Measurements from ENCODE around the gene IL17RD.

Gene IL17RD

GRCh38 chr3:57130571-57131209 lies 34.5 kb downstream of the IL17RD start:
- no peak for FAIRE-seq
- no peak for DNase-seq (ENCODE audit: low spot score)

GRCh38 chr3:57128826-57129667 lies 36.1 kb downstream of the IL17RD start:
- FAIRE-seq (no peak), DNase-seq (ENCODE audit: low spot score) (no peak)

GRCh38 chr3:57127891-57128518 lies 37.1 kb downstream of the IL17RD start:
- no peak for FAIRE-seq

GRCh38 chr3:57126244-57126643 lies 38.9 kb downstream of the IL17RD start:
- no peak for FAIRE-seq
- DNase-seq (ENCODE audit: low spot score): no peak

More at GRCh38 chr3:57127891-57128518, 37.1 kb downstream of the IL17RD start:
- DNase-seq (ENCODE audit: low spot score): no peak

GRCh38 chr3:57120451-57121174 lies 44.5 kb downstream of the IL17RD start:
- FAIRE-seq: no peak
- no peak for DNase-seq (ENCODE audit: low spot score)

GRCh38 chr3:57120040-57120439 lies 45.1 kb downstream of the IL17RD start:
- DNase-seq (ENCODE audit: low spot score): no peak
- FAIRE-seq: no peak

- FAIRE-seq: no peak
- DNase-seq (ENCODE audit: low spot score): no peak
These were observed 46.9 kb downstream of the IL17RD start for GRCh38 chr3:57118254-57118653.

GRCh38 chr3:57116501-57116900 lies 48.7 kb downstream of the IL17RD start:
- DNase-seq (ENCODE audit: low spot score): no peak
- FAIRE-seq: no peak

GRCh38 chr3:57112206-57112605 lies 52.9 kb downstream of the IL17RD start:
- DNase-seq (ENCODE audit: low spot score) (no peak), FAIRE-seq (no peak)

GRCh38 chr3:57110798-57111197 lies 54.4 kb downstream of the IL17RD start:
- no peak for DNase-seq (ENCODE audit: low spot score)
- no peak for FAIRE-seq

- DNase-seq (ENCODE audit: low spot score): no peak
- FAIRE-seq: no peak
These were observed 54.9 kb downstream of the IL17RD start for GRCh38 chr3:57110214-57110613.

- FAIRE-seq (no peak), DNase-seq (ENCODE audit: low spot score) (no peak)
These were observed 55.5 kb downstream of the IL17RD start for GRCh38 chr3:57109437-57110199.

- FAIRE-seq (no peak), DNase-seq (ENCODE audit: low spot score) (no peak)
These were observed 56.5 kb downstream of the IL17RD start for GRCh38 chr3:57108684-57109083.

GRCh38 chr3:57105585-57105984 lies 59.6 kb downstream of the IL17RD start:
- DNase-seq (ENCODE audit: low spot score) (no peak), FAIRE-seq (no peak)

GRCh38 chr3:57100046-57100695 lies 65.0 kb downstream of the IL17RD start:
- FAIRE-seq: peak; percentile 52
- DNase-seq (ENCODE audit: low spot score): peak; percentile 31

GRCh38 chr3:57098418-57099310 lies 66.5 kb downstream of the IL17RD start:
- no peak for DNase-seq (ENCODE audit: low spot score)
- FAIRE-seq: no peak

- DNase-seq (ENCODE audit: low spot score) (no peak), FAIRE-seq (no peak)
These were observed 67.6 kb downstream of the IL17RD start for GRCh38 chr3:57097536-57097935.

- FAIRE-seq (no peak), DNase-seq (ENCODE audit: low spot score) (no peak)
These were observed 69.8 kb downstream of the IL17RD start for GRCh38 chr3:57095363-57095762.

- FAIRE-seq (no peak), DNase-seq (ENCODE audit: low spot score) (no peak)
These were observed 70.6 kb downstream of the IL17RD start for GRCh38 chr3:57094575-57094974.

All from RCC 7860 (cell line).